K562 (cell line): ENCODE data around the gene ZFX. TPM values are rescaled to one million over a fixed set of nuclear protein-coding genes. Genes with fewer than 3 reads are reported as not detected.

ENCODE experiments used
- HLTF ChIP-seq: fragments of 450-650 bp; IDR thresholded peaks from 2 replicates; pipeline ENCODE4 v1.6.1; 2016
- MXI1 ChIP-seq: IDR thresholded peaks from 2 replicates; pipeline ENCODE4 v1.6.1; 2011; ENCODE audit warnings: low read depth, mild to moderate bottlenecking, improper control_type of control experiment, low read length
- NCOA4 ChIP-seq: fragments of 450-650 bp; IDR thresholded peaks from 2 replicates; pipeline ENCODE4 v1.6.1; 2018; ENCODE audit warnings: mild to moderate bottlenecking; ENCODE audit not compliant: partially characterized antibody
- PCBP1 ChIP-seq: fragments of 200-400 bp; formaldehyde crosslinking; IDR thresholded peaks from 2 replicates; pipeline ENCODE4 v1.6.1; 2018; ENCODE audit warnings: mild to moderate bottlenecking, low read depth, low read length; ENCODE audit not compliant: poor library complexity, severe bottlenecking
- POLR2H ChIP-seq: IDR thresholded peaks from 2 replicates; pipeline ENCODE4 v1.6.1; 2016; ENCODE audit warnings: missing genetic modification characterization, low read depth, mild to moderate bottlenecking, control low read depth, missing compliant biosample characterization, moderate library complexity
- RBM15 ChIP-seq: fragments of 200-400 bp; formaldehyde crosslinking; IDR thresholded peaks from 2 replicates; pipeline ENCODE4 v1.6.1; 2018; ENCODE audit warnings: mild to moderate bottlenecking, low read length, moderate library complexity; ENCODE audit not compliant: insufficient read depth
- TBP ChIP-seq: optimal IDR thresholded peaks from 2 replicates; pipeline ENCODE3; 2011; ENCODE audit warnings: low read depth, low read length, improper control_type of control experiment
- TCF7 ChIP-seq: sonication (generic); IDR thresholded peaks from 2 replicates; pipeline ENCODE4 v1.6.1; 2016; ENCODE audit warnings: antibody characterized with exemption, borderline replicate concordance
- ZFP1 ChIP-seq: fragments of 450-650 bp; formaldehyde crosslinking; IDR thresholded peaks from 2 replicates; pipeline ENCODE4 v1.4.0; 2020; ENCODE audit warnings: mild to moderate bottlenecking, mixed read lengths
- ZFP36 ChIP-seq: fragments of 150-350 bp; IDR thresholded peaks from 2 replicates; pipeline ENCODE4 v1.6.1; 2018; ENCODE audit warnings: low read length, low read depth; ENCODE audit not compliant: partially characterized antibody
- ZNF644 ChIP-seq: fragments of 200-800 bp; sonication (Bioruptor generic); IDR thresholded peaks from 2 replicates; pipeline ENCODE4 v1.6.1; 2016; ENCODE audit warnings: low read depth, missing genetic modification characterization, missing compliant biosample characterization
- polyA plus RNA-seq, 8 experiments: library from polyadenylated mRNA; depleted of rRNA in 4 of 8; stranded (reverse) in 5 of 8; unstranded in 3 of 8; fragments of >200 nt; fragmentation: Nextera tagmentation in 2 of 8; fragmentation: Illumina TruSeq in 1 of 8; extraction: Ambion mirVana in 2 of 8; extraction: Trizol in 1 of 8; gene quantifications; 2 replicates each; pipeline versions ENCODE4 v1.2.1 to v1.2.3, GENCODE V29; 2011 to 2014; ENCODE audit warnings: inconsistent platforms in 1 of 8, missing spikeins in 1 of 8
- total RNA-seq, 7 experiments: library from RNA; depleted of rRNA in 6 of 7; stranded (reverse); fragments of >200 nt in 6 of 7; fragmentation: Illumina TruSeq in 2 of 7; extraction: Trizol in 2 of 7; gene quantifications; 2 replicates each; pipeline versions ENCODE4 v1.2.1 to v1.2.3, GENCODE V29; 2011 to 2021; ENCODE audit warnings: low replicate concordance in 1 of 7
- TF ChIP-seq, protein P1 (sequence below), 2 experiments: IDR thresholded peaks; 2 replicates each; pipeline ENCODE4 v1.6.1; 2011; ENCODE audit warnings: borderline replicate concordance in 1 of 2, control low read depth in 1 of 2, low read depth in 1 of 2, low read length in 1 of 2, mild to moderate bottlenecking in 1 of 2, mixed read lengths in 1 of 2, moderate library complexity in 1 of 2; ENCODE audit not compliant: insufficient read depth in 1 of 2, insufficient read length in 1 of 2, poor library complexity in 1 of 2, severe bottlenecking in 1 of 2; ENCODE audit errors: extremely low read depth in 1 of 2

ZFX gene
- total and polyA plus RNA-seq, 9 of the 15 experiments (the other 6 are each of a cell fraction or from before 2014, with no cell fraction given), result 5.3 to 25.2 (median 11.4) TPM

DNA sequence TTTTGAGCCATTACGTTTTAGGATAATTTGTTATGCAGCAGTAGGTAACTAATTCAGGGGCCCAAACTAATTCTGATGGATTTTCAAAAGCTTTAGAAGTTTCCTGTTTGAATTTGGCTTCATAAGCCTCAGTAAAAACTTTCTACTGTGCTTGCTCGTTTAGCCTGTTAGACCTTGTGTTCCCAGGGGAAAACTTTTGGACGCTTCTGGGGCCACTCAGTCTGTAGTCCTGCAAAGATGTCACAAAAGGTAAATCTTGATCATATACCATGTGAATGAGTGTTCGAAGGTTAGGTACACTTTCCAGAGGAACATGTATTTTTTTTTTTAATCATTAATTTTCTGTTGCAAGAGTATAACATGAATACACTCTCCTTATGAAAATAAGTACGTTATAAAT is 93.7 kb downstream of the ZFX start (continued):
- TF ChIP-seq ZNF644 (tag) (no peak), PCBP1 (no peak), HLTF (no peak), ZFP1 (no peak), MXI1 (no peak), TBP (no peak), ZFP36 (no peak), RBM15 (no peak), TCF7 (no peak), POLR2H (tag) (no peak), NCOA4 (no peak)
- TF ChIP-seq, protein P1, sequence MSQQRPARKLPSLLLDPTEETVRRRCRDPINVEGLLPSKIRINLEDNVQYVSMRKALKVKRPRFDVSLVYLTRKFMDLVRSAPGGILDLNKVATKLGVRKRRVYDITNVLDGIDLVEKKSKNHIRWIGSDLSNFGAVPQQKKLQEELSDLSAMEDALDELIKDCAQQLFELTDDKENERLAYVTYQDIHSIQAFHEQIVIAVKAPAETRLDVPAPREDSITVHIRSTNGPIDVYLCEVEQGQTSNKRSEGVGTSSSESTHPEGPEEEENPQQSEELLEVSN (IDR thresholded peaks at IDR 0.05; ENCODE audit: borderline replicate concordance in 1 of 2, extremely low read depth in 1 of 2, insufficient read depth in 1 of 2, insufficient read length in 1 of 2, low read depth in 1 of 2, low read length in 1 of 2, poor library complexity in 1 of 2, severe bottlenecking in 1 of 2), result no peak
